Nephron progenitor cell (in vitro differentiated cells): ENCODE measurements around the gene HES7.
A peak's percentile ranks its signal among the peaks of the same experiment; 100 is the strongest.

Source experiments
- DNase-seq: peaks from one replicate; pipeline ENCODE4 v3.0.0; 2021
- H3K27ac Mint-ChIP-seq: 2 replicates; pipeline ENCODE4 v1.8.0; 2021; ENCODE audit warnings: mild to moderate bottlenecking, moderate library complexity, mixed read lengths
- H3K27me3 Mint-ChIP-seq: 2 replicates; pipeline ENCODE4 v1.8.0; 2021; ENCODE audit warnings: mild to moderate bottlenecking, low read depth, mixed read lengths; ENCODE audit not compliant: poor library complexity
- H3K36me3 Mint-ChIP-seq: 2 replicates; pipeline ENCODE4 v1.8.0; 2021; ENCODE audit warnings: low read depth, mixed read lengths
- H3K4me1 Mint-ChIP-seq: 2 replicates; pipeline ENCODE4 v1.8.0; 2021; ENCODE audit warnings: mixed read lengths
- H3K4me3 Mint-ChIP-seq: 2 replicates; pipeline ENCODE4 v1.8.0; 2021; ENCODE audit warnings: mild to moderate bottlenecking, moderate library complexity, mixed read lengths
- H3K9me3 Mint-ChIP-seq: 2 replicates; pipeline ENCODE4 v1.8.0; 2021; ENCODE audit warnings: mild to moderate bottlenecking, moderate library complexity, mixed read lengths
- TF ChIP-seq, protein P1 (sequence below): fragments of 200-600 bp; sonication (generic); IDR thresholded peaks from 2 replicates; pipeline ENCODE4 v1.5.0; 2021; ENCODE audit warnings: antibody characterized with exemption

HES7 gene

DNA sequence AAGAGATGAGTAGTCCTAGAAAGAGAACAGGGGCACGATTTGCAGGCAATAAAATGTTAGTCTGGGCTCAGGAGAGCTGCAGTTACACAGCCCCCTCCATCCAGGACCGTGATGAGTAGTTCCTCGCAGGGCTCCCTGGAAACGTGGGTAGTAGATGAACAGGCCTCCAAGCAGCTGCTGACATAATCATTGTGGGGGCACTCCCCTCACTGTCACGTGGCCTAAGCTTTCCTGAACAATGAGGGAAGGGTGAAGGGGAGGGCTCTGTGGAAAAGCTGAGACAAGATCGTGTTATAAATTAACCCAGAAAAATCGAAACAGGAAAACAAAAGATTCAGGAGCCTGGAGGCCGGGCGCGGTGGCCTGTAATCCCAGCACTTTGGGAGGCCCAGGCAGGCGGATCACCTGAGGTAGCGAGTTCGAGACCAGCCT is 29.6 kb upstream of the HES7 start:
- DNase-seq: no peak
- peak overlapping the region; percentile 54 for H3K4me3 Mint-ChIP-seq
- TF ChIP-seq, protein P1, sequence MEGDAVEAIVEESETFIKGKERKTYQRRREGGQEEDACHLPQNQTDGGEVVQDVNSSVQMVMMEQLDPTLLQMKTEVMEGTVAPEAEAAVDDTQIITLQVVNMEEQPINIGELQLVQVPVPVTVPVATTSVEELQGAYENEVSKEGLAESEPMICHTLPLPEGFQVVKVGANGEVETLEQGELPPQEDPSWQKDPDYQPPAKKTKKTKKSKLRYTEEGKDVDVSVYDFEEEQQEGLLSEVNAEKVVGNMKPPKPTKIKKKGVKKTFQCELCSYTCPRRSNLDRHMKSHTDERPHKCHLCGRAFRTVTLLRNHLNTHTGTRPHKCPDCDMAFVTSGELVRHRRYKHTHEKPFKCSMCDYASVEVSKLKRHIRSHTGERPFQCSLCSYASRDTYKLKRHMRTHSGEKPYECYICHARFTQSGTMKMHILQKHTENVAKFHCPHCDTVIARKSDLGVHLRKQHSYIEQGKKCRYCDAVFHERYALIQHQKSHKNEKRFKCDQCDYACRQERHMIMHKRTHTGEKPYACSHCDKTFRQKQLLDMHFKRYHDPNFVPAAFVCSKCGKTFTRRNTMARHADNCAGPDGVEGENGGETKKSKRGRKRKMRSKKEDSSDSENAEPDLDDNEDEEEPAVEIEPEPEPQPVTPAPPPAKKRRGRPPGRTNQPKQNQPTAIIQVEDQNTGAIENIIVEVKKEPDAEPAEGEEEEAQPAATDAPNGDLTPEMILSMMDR: no peak
- peak overlapping the region; percentile 96 for H3K27ac Mint-ChIP-seq
- H3K36me3 Mint-ChIP-seq: peaks cover 5% of the 10 kb centered on the region
- no peaks in the 10 kb centered on the region for H3K9me3 Mint-ChIP-seq
- peaks cover 12% of the 10 kb centered on the region for H3K4me1 Mint-ChIP-seq
- H3K27me3 Mint-ChIP-seq: peaks cover 2% of the 10 kb centered on the region

DNA sequence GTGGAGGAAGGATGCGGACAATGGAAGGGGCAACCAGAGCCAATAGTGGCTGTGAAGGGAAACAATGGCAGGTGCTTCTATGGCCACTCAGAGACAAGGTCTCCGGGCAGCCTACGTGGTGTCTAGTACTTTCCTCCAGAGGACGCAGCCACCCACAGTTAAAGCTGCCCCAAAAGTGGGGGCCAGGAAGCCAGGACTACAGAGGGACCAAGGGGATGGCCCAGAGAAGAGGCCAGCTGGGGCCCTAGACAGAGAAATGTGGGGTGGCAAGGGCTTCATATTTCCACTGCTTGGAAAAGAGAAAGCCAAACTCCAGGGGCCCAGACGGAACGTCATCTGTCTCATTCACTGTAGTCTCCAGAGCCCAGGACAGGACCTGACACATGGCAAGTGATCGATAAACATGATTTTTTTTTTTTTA is 29.1 kb upstream of the HES7 start:
- no peaks in the 10 kb centered on the region for H3K27me3 Mint-ChIP-seq
- H3K4me1 Mint-ChIP-seq: peaks cover 12% of the 10 kb centered on the region
- peak overlapping the region; percentile 96 for H3K4me3 Mint-ChIP-seq
- DNase-seq: no peak
- H3K36me3 Mint-ChIP-seq: peaks cover 10% of the 10 kb centered on the region
- TF ChIP-seq, protein P1: no peak
- H3K9me3 Mint-ChIP-seq: no peaks in the 10 kb centered on the region
- H3K27ac Mint-ChIP-seq: peak overlapping the region; percentile 96

DNA sequence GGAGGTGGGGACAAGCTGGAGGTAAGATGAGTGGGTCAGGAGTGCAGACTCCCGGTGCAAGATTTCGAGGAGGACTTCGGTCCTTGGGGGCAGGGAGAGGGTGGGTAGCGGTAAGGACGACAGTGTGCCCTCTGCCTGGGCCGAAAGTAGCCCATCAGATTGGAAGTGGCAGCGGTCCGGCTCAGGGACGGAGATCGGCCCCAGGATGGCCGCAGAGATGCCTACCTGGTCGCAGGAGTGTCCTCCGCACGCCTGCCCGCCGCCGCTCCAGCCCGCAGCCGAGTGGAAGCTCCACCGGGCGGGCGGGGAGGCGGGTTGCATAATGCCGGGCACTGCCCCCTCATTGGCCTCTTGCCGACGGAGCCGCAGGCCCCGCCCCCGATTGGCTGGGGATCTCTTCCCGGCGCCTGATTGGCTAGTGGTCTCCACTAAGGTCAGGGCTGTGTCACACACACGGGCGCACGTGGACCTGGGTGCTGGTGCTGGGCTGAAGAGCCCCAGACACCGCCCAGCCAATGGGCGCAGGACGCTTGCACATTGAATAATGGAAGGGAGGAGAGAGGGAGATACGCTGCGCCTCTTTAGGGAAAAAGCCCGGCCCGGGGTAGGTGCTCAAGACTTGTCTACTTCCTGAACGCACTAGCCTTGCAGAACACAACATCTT is 28.3 kb upstream of the HES7 start, which contains the start of gene PER1:
TSS of gene PER1 (minus strand) at position 293 of the 664 bp plus-strand sequence. CDS start 1,698 bp downstream, outside the sequence.
- peak; percentile 94 for DNase-seq
- TF ChIP-seq, protein P1: no peak
- H3K27me3 Mint-ChIP-seq: no peaks in the 10 kb centered on the region
- H3K4me1 Mint-ChIP-seq: peaks cover 12% of the 10 kb centered on the region
- no peaks in the 10 kb centered on the region for H3K9me3 Mint-ChIP-seq
- peak within 1 kb of the TSS; percentile 98 for H3K27ac Mint-ChIP-seq
- peak within 1 kb of the TSS; percentile 96 for H3K4me3 Mint-ChIP-seq
- peaks cover 17% of the 10 kb centered on the region for H3K36me3 Mint-ChIP-seq

DNA sequence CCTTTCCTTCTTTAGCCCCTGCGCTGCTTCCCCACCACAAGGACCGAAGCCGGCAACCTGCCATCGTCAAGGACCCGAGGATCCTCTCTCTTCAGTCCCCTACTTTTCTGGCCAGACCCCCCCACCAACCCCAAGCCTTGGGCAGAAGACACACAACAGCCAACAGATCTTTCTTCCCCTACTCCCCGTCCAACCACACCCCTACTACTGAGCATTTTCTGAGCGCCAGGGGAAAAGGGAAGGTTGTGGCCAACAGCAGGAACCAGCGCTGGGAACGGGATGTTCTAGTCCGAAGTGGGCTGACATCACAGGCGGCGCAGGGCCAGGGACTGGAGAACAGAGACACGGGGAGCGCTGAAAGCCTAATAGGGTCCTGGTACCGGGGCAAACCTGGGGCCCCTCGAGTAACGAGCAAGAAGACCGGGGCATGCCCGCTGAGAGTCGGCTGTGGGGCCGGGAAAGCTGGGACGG is 27.8 kb upstream of the HES7 start:
- Mint-ChIP-seq H3K4me1 (peaks cover 12% of the 10 kb centered on the region), H3K9me3 (no peaks in the 10 kb centered on the region), H3K4me3 (peak overlapping the region; percentile 96), H3K27me3 (no peaks in the 10 kb centered on the region), H3K27ac (peak overlapping the region; percentile 98), H3K36me3 (peaks cover 20% of the 10 kb centered on the region)
- DNase-seq: peak; percentile 52
- TF ChIP-seq, protein P1: no peak

DNA sequence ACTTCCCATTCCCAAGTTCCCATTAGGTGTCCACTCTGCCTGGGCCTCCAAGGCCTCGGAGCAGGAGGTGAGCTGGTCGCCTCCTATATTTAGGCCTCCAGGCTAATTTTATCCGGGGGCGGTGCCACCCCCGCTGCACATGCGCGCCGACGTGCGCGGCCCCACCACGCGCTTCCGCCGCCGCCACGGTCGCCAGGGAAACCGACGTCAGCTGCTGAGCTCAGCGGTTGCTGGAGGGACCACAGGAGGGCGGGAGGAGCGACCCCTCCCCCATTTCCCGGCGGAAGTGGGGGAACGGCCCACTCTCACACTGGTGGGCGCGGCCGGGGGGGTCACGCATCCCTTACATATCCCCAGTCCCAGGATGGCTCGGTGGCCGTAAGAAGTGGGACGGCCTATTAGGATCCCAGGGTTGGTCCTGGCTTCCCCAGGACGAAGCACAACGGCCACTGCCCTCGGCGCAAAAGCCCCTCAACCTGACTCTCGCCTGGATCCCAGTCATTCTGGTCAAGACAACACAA is 27.3 kb upstream of the HES7 start:
- H3K36me3 Mint-ChIP-seq: peaks cover 25% of the 10 kb centered on the region
- peak overlapping the region; percentile 96 for H3K4me3 Mint-ChIP-seq
- peak; percentile 85 for DNase-seq
- peaks cover 12% of the 10 kb centered on the region for H3K4me1 Mint-ChIP-seq
- no peaks in the 10 kb centered on the region for H3K27me3 Mint-ChIP-seq
- no peaks in the 10 kb centered on the region for H3K9me3 Mint-ChIP-seq
- TF ChIP-seq, protein P1: no peak
- H3K27ac Mint-ChIP-seq: peak overlapping the region; percentile 98
